ENCODE data around the gene SLC17A9. TPM values are rescaled to one million over a fixed set of nuclear protein-coding genes. Genes with fewer than 3 reads are reported as not detected.
"Not testable (repeated sequence)": the region's sequence is repeated elsewhere in the genome, so short reads cannot be mapped to it uniquely, and the experiment has no call there.

The SLC17A9 gene
- total and polyA plus RNA-seq, 2 experiments from 2014 or later = 1.8 to 3.2 TPM

DNA sequence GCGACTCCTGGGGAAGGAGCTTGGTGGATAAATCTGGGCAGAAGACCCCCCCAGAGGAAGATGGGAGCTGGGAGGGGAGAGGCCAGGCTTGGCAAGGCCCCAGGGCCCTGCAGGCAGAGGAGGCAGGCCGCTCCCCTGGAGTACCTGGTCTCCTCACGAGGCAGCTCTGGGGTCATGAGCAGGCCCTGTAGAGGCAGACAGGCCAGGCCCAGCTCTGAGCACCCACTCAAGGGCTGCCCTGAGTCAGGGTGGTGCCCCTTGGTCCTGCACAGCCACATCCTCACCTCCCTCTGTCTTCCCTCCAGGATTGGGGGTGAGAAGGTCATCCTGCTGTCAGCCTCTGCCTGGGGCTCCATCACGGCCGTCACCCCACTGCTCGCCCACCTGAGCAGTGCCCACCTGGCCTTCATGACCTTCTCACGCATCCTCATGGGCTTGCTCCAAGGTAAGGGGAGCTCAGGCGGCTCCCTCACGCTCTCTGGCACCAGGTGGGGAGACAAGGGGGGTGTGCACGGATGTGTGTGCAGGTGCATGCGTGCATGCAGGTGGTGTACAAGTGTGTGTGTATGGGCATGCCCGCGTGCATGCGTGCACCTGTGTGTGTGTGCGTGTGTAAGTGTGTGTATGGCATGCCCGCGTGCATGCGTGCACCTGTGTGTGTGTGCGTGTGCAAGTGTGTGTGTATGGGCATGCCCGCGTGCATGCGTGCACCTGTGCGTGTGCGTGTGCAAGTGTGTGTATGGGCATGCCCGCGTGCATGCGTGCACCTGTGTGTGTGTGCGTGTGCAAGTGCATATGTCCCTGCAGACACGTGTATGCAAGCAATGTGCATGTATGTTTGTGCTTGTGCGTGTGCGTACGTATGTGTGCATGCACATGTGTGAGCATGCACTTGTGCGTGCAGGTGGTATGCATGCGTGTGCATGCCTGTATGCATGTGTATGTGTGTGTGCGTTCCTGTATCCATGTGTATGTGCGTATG, 4.9 kb downstream of the SLC17A9 start:
- Histone ChIP-seq H3K27me3 (no peaks in the 10 kb centered on the region), H3K4me1 (ENCODE audit: low read depth) (peaks cover 10% of the 10 kb centered on the region), H3K4me3 (no peak overlapping the region), H3K36me3 (no peaks in the 10 kb centered on the region), H3K27ac (no peak overlapping the region), H3K9me3 (ENCODE audit: low read depth) (no peaks in the 10 kb centered on the region)
- DNase-seq (ENCODE audit: low read depth in 1 of 2, low spot score in 1 of 2) = no peak
- TF ChIP-seq, protein P1, sequence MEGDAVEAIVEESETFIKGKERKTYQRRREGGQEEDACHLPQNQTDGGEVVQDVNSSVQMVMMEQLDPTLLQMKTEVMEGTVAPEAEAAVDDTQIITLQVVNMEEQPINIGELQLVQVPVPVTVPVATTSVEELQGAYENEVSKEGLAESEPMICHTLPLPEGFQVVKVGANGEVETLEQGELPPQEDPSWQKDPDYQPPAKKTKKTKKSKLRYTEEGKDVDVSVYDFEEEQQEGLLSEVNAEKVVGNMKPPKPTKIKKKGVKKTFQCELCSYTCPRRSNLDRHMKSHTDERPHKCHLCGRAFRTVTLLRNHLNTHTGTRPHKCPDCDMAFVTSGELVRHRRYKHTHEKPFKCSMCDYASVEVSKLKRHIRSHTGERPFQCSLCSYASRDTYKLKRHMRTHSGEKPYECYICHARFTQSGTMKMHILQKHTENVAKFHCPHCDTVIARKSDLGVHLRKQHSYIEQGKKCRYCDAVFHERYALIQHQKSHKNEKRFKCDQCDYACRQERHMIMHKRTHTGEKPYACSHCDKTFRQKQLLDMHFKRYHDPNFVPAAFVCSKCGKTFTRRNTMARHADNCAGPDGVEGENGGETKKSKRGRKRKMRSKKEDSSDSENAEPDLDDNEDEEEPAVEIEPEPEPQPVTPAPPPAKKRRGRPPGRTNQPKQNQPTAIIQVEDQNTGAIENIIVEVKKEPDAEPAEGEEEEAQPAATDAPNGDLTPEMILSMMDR (IDR thresholded peaks at IDR 0.05; ENCODE audit: low read depth, low read length) = no peak

DNA sequence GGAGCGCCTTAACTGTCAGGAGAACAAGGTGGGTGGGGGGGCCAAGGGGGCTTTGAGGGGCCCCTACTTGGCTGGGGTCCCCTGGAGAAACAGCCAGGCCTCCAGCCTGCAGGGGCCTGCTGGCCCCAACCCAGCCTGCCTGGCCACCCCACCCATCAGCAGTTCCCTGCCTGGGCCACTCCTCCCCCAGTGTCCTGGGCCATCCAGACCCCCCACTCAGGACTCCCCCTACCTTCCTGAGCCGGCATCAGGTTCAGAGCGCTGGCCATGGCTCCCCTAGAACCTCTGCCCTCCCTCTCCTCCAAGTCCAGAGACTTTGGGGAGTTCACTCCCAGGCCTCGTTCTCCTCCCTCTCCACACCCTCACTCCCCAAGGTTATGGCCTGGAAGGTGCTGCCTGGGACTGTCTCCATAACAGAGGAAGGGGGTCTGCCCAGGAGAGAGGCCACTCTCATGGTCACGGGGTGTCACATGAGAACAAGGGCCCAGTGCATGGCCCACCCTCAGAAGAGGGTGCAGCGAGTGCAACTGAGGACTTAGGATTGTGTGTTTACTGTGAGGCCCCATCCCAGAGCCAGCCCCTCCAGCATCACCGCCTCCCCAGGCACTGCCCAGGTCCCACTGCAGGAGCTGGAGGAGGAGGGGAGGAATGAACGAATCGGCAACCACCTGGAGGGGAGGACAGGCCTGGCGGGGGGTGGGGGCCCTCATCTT, 6.0 kb downstream of the SLC17A9 start:
- no peaks in the 10 kb centered on the region for H3K9me3 ChIP-seq (ENCODE audit: low read depth)
- peaks cover 9% of the 10 kb centered on the region for H3K4me1 ChIP-seq (ENCODE audit: low read depth)
- no peak overlapping the region for H3K4me3 ChIP-seq
- TF ChIP-seq, protein P1 (IDR thresholded peaks at IDR 0.05; ENCODE audit: low read depth, low read length) = no peak
- DNase-seq (ENCODE audit: low read depth in 1 of 2, low spot score in 1 of 2) = no peak
- no peaks in the 10 kb centered on the region for H3K36me3 ChIP-seq
- H3K27me3 ChIP-seq = no peaks in the 10 kb centered on the region
- H3K27ac ChIP-seq = no peak overlapping the region

DNA sequence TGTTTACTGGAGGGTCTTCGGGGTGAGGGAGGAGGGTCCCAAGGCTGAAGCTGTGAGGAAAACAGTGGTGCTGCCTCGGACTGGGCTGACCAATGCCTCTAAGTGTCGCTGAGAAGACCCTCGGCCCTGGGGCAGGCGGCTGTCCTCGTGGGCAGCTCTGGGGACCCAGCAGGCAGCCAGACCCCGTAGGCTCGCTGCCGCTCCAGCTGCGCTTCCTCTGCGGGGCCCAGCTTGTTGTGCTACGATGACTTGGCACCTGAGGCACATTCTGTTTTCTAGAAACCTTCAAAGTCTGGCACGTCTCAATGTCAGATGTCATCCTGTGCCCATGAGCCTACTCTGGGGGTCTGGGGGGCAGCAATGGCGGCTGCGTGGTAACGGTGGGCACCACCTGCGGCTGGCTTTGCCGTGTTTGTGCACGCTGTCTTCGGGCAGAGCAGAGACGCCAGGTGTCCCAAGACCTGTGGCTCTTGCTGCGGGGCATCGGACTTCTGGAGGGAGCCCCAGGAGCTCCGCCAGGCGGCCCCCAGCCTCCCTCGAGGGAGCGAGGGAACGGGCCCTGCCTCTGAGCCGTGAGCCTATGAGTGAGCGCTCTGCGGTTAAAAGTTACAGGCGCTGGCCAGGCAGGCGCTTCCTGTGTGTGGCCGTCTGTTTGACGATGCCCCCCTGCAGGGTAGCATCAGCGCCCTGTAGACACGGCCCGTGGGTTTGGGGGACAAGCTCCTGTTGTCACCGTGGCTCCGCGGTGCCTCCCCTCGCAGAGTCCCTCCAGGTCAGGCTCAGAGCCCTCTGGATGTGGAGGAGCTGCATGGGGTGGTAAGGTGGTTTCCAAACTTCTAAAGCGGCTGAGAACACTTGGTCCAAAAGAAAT, 6.8 kb downstream of the SLC17A9 start:
- TF ChIP-seq, protein P1 (IDR thresholded peaks at IDR 0.05; ENCODE audit: low read depth, low read length) = no peak
- Histone ChIP-seq H3K9me3 (ENCODE audit: low read depth) (no peaks in the 10 kb centered on the region), H3K27me3 (no peaks in the 10 kb centered on the region), H3K4me1 (ENCODE audit: low read depth) (peaks cover 3% of the 10 kb centered on the region), H3K36me3 (no peaks in the 10 kb centered on the region), H3K27ac (no peak overlapping the region), H3K4me3 (no peak overlapping the region)
- DNase-seq (ENCODE audit: low read depth in 1 of 2, low spot score in 1 of 2) = no peak

DNA sequence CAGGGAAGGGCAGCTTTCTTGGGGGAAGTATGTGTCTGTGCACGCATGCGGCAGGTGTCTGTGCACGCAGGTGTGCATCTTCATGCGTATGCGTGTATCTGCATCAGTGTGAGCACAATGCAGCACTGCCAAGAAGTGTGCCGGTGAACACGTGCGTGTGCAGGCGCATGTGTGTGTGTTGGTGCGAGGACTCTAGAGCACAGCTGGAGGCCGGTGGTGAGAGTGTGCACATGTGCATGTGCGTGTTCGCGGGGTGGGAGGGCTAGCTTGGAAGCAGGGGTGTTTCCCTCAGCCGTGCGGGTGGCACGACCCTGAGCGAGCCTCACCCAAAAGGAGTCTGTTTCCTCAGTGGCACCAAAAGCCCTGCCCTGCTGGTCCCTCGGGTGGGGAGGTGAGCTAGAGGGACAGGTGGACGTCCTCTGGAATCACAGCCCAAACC, 7.5 kb downstream of the SLC17A9 start:
- H3K4me3 ChIP-seq = no peak overlapping the region

DNA sequence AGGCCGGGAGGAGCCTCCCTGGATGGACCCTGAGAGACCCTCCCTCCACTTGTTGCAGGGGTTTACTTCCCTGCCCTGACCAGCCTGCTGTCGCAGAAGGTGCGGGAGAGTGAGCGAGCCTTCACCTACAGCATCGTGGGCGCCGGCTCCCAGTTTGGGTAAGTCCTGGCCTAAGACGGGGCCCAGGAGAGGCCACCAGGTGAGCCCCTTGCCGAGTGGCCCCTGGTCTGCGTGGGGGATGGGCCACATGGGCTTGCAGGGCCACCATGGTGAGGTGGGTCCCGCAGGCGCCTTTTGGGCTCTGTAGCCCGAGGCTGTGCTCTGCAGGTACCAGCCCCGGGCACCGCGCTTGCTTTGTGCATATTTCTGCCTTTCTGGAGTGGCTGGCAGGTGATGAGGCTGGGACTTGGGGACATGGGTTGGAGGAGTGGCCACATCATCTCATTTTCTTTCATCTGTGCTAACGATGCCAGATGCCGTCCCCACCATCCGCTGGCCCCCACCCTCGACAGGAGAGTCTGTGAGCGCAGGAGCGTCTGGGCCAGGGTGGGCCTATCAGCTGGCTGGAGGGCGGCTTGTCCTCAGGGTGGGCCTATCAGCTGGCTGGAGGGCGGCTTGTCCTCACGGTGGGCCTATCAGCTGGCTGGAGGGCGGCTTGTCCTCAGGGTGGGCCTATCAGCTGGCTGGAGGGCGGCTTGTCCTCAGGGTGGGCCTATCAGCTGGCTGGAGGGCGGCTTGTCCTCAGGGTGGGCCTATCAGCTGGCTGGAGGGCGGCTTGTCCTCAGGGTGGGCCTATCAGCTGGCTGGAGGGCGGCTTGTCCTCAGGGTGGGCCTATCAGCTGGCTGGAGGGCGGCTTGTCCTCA, 8.2 kb downstream of the SLC17A9 start:
- not testable (repeated sequence) for H3K4me3 ChIP-seq; H3K27me3 ChIP-seq; H3K36me3 ChIP-seq; H3K4me1 ChIP-seq (ENCODE audit: low read depth); H3K27ac ChIP-seq; H3K9me3 ChIP-seq (ENCODE audit: low read depth)
- DNase-seq (ENCODE audit: low read depth in 1 of 2, low spot score in 1 of 2) = peak in 1 of 2 donors; percentile 49

More for the DNA sequence above, 7.5 kb downstream of the SLC17A9 start:
- Histone ChIP-seq H3K27ac (no peak overlapping the region), H3K36me3 (no peaks in the 10 kb centered on the region), H3K27me3 (no peaks in the 10 kb centered on the region), H3K9me3 (ENCODE audit: low read depth) (no peaks in the 10 kb centered on the region), H3K4me1 (ENCODE audit: low read depth) (no peaks in the 10 kb centered on the region)
- TF ChIP-seq, protein P1 (IDR thresholded peaks at IDR 0.05; ENCODE audit: low read depth, low read length) = no peak
- no peak for DNase-seq (ENCODE audit: low read depth in 1 of 2, low spot score in 1 of 2)
